AG10803 (cell line): ENCODE results near the gene LPP.

Source experiments
- DNase-seq: peaks from one replicate; pipeline ENCODE4 v3.0.0; 2010; ENCODE audit warnings: low read depth
- H3K4me3 ChIP-seq: 2 replicates; pipeline ENCODE4 v1.5.1; 2011; ENCODE audit warnings: mild to moderate bottlenecking, low read length, control low read depth
- CTCF ChIP-seq: conservative IDR thresholded peaks from 2 replicates; pipeline ENCODE4 v1.5.1; 2011; ENCODE audit warnings: mild to moderate bottlenecking, low read length, control low read depth, inconsistent platforms

The LPP gene

DNA sequence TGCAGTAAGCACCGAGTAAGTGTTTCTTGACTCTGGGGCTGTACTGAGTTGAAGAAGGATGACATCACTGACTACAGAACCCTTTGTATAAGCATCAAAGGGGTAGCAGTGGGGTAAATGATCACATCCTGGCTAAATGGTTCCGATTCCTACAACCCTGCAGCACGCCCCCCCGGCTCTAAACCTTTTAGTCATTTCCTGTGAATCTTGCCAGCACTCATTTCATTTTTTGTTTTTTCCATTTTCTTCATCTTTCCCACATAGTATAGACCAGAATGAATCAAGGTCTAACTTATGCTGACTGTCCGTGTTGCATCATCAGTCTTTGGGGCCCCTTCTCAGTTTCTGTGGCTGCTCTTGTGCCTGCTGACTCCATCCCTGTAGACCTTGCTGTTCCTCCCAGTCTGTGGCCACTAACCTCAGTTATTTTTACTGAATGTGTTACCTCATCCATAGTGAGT is 634.7 kb downstream of the LPP start:
- no peak for TF ChIP-seq CTCF
- no peak overlapping the region for H3K4me3 ChIP-seq
- DNase-seq, result peak; percentile 90

GRCh38 chr3:188789251-188789650 is 635.3 kb downstream of the LPP start:
- H3K4me3 ChIP-seq, result no peak overlapping the region
- no peak for DNase-seq
- no peak for TF ChIP-seq CTCF

DNA sequence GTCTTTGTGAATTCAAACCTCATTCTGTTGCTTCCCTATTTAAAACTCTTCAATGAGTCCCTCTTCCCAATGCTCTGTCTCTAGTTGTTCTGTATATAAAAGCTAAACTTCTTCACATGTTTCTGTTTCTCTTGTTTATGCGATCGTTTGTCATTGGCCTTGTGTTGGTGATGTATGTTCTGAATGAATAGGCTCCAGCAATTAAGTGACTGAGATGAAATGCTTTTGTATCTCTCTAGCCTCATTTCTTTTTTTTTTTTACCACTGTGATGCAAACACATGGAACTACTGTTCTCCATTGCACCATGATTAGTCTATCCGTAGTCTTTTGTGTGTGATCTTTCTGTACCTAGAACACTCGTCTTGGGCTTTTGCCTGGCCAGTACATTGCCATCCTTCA is 637.4 kb downstream of the LPP start:
- DNase-seq, result no peak
- TF ChIP-seq CTCF, result no peak
- no peak overlapping the region for H3K4me3 ChIP-seq

- peak; percentile 48 for DNase-seq
- peak; percentile 56 for TF ChIP-seq CTCF
- peak overlapping the region; percentile 18 for H3K4me3 ChIP-seq
Measured at GRCh38 chr3:188792793-188793192, 638.8 kb downstream of the LPP start.

- peak; percentile 98 for DNase-seq
- TF ChIP-seq CTCF, result no peak
- H3K4me3 ChIP-seq, result no peak overlapping the region
Measured at GRCh38 chr3:188796122-188796631, 642.2 kb downstream of the LPP start.

DNA sequence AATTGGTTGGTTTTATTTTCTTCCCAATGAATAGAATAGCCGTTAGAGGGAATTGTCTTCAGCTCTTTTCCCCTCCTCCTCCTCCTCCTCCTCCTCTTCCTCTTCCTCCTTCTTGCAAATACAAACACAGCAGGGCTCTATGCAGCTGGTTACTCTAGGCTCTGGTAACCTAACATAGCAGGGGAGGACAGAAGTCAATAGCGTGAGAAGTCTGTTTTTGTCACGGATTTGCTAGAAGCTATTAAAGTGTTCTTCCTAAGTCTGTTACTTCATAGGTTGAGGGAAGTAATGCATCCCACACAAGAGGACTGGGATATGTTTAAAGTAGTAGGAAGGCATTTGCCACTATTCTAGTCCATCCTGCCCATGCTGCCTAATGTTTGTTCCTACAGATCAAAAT is 643.1 kb downstream of the LPP start:
- TF ChIP-seq CTCF, result no peak
- H3K4me3 ChIP-seq, result no peak overlapping the region
- no peak for DNase-seq

DNA sequence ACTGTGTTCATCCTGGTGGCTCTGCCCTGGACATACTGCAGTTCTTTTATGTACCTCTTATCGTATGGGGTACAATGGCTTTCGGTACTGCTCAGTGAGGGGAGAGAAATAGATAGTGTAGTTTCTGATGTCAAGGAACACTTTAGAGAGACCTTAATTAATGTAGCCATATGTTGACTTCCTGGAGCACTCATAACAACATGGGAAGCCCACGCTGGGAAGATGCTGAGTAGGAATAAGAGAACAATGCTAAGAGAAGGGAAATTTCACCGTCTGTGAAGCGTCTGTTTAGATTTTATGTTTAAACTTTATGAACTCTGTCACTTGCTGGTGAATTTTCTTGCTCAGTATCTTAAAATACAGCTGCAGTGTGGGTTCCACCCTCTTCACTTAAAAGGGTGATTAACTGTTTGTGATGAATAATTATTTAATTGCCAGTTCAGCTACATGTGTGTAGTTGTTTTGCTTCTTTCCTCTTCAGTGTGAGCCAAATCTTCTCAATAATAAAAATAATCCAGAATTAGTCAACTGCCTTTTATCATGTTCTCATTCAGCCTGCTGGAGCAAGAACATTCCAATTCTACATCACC is 644.7 kb downstream of the LPP start:
- no peak for DNase-seq
- no peak overlapping the region for H3K4me3 ChIP-seq
- TF ChIP-seq CTCF, result no peak
